ENCODE data around the gene COL7A1.

Gene COL7A1

GRCh38 chr3:48528048-48528447 is 67.1 kb downstream of the COL7A1 start:
- no peaks in the 10 kb centered on the region for H3K9me3 ChIP-seq (ENCODE audit: control insufficient read depth, low read length)
- H3K4me1 ChIP-seq = no peaks in the 10 kb centered on the region
- H3K9ac ChIP-seq = no peak overlapping the region
- H3K4me2 ChIP-seq (ENCODE audit: low read length) = no peak overlapping the region
- no peak overlapping the region for H3K27ac ChIP-seq
- no peaks in the 10 kb centered on the region for H3K27me3 ChIP-seq (ENCODE audit: control insufficient read depth, insufficient read depth, low read length)
- no peaks in the 10 kb centered on the region for H3K36me3 ChIP-seq (ENCODE audit: control insufficient read depth, insufficient read depth, low read length)
- no peaks in the 10 kb centered on the region for H3K79me2 ChIP-seq
- no peak overlapping the region for H3K4me3 ChIP-seq (ENCODE audit: low read depth, low read length)
- H2AFZ ChIP-seq = no peak overlapping the region
- no peak for TF ChIP-seq CTCF (IDR thresholded peaks at IDR 0.05)

GRCh38 chr3:48524970-48525369 is 70.2 kb downstream of the COL7A1 start:
- Histone ChIP-seq H2AFZ (no peak overlapping the region), H3K79me2 (no peaks in the 10 kb centered on the region), H3K9me3 (ENCODE audit: control insufficient read depth, low read length) (no peaks in the 10 kb centered on the region), H3K4me2 (ENCODE audit: low read length) (no peak overlapping the region), H3K27ac (no peak overlapping the region), H3K36me3 (ENCODE audit: control insufficient read depth, insufficient read depth, low read length) (no peaks in the 10 kb centered on the region), H3K4me3 (ENCODE audit: low read depth, low read length) (no peak overlapping the region), H3K27me3 (ENCODE audit: control insufficient read depth, insufficient read depth, low read length) (no peaks in the 10 kb centered on the region), H3K9ac (no peak overlapping the region), H3K4me1 (no peaks in the 10 kb centered on the region)
- no peak for TF ChIP-seq CTCF (IDR thresholded peaks at IDR 0.05)

DNA sequence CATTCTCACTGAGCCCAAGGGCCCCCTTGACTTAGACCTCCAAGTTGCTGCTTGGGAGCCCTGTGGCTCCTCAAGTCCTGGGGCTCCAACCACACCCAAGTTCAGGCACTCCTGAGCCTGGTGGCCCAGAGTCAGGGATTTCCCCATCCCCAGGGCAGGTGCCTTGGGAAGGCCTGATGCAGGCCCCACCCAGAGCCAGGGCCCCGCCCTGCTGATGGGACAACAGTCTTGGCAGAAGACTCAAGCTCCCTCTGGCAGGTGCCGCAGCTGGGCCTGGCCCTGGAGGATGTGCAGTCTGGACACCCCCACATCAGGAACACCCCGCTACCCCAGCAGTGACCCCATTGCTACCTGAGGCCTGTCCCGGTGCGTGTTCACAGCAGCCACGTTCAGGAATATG is 73.5 kb downstream of the COL7A1 start:
- H2AFZ ChIP-seq = no peak overlapping the region
- H3K79me2 ChIP-seq = no peaks in the 10 kb centered on the region
- H3K4me1 ChIP-seq = no peaks in the 10 kb centered on the region
- no peaks in the 10 kb centered on the region for H3K27me3 ChIP-seq (ENCODE audit: control insufficient read depth, insufficient read depth, low read length)
- no peak overlapping the region for H3K9ac ChIP-seq
- H3K9me3 ChIP-seq (ENCODE audit: control insufficient read depth, low read length) = no peaks in the 10 kb centered on the region
- no peaks in the 10 kb centered on the region for H3K36me3 ChIP-seq (ENCODE audit: control insufficient read depth, insufficient read depth, low read length)
- no peak overlapping the region for H3K4me2 ChIP-seq (ENCODE audit: low read length)
- H3K4me3 ChIP-seq (ENCODE audit: low read depth, low read length) = no peak overlapping the region
- TF ChIP-seq CTCF (IDR thresholded peaks at IDR 0.05) = no peak
- H3K27ac ChIP-seq = no peak overlapping the region

DNA sequence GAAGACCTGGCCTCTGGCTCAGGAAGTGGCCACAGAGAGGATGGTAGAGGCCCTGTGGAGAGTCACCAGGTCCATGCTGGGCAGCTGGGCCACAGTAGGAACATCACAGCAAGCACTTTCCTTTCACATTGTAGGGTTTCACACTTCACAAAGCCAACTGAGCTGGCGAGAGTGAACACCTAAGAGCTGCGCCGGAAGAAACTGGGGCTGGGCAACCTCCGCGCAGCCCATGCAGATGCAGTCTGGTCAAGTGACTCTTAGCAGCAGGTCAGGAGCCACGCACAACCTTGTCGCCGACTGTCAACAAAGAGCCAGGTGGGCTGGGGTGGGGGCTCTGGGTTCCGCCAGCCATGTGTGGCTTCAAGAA is 75.9 kb downstream of the COL7A1 start:
- H3K4me1 ChIP-seq = no peaks in the 10 kb centered on the region
- H3K27me3 ChIP-seq (ENCODE audit: control insufficient read depth, insufficient read depth, low read length) = no peaks in the 10 kb centered on the region
- no peak overlapping the region for H2AFZ ChIP-seq
- H3K9ac ChIP-seq = no peak overlapping the region
- no peak for TF ChIP-seq CTCF (IDR thresholded peaks at IDR 0.05)
- H3K4me2 ChIP-seq (ENCODE audit: low read length) = no peak overlapping the region
- H3K79me2 ChIP-seq = no peaks in the 10 kb centered on the region
- H3K4me3 ChIP-seq (ENCODE audit: low read depth, low read length) = no peak overlapping the region
- no peaks in the 10 kb centered on the region for H3K9me3 ChIP-seq (ENCODE audit: control insufficient read depth, low read length)
- no peaks in the 10 kb centered on the region for H3K36me3 ChIP-seq (ENCODE audit: control insufficient read depth, insufficient read depth, low read length)
- H3K27ac ChIP-seq = no peak overlapping the region

GRCh38 chr3:48518638-48519276 is 76.4 kb downstream of the COL7A1 start:
- no peak for TF ChIP-seq CTCF (IDR thresholded peaks at IDR 0.05)
- Histone ChIP-seq H3K4me3 (ENCODE audit: low read depth, low read length) (no peak overlapping the region), H3K9ac (no peak overlapping the region), H3K4me2 (ENCODE audit: low read length) (no peak overlapping the region), H3K79me2 (no peaks in the 10 kb centered on the region), H3K36me3 (ENCODE audit: control insufficient read depth, insufficient read depth, low read length) (no peaks in the 10 kb centered on the region), H3K27me3 (ENCODE audit: control insufficient read depth, insufficient read depth, low read length) (no peaks in the 10 kb centered on the region), H3K27ac (no peak overlapping the region), H3K9me3 (ENCODE audit: control insufficient read depth, low read length) (no peaks in the 10 kb centered on the region), H2AFZ (no peak overlapping the region), H3K4me1 (no peaks in the 10 kb centered on the region)

Data from parathyroid adenoma (tissue), 2 donors.